ENCODE data around the gene KRT74.
"Not testable (repeated sequence)": the region's sequence is repeated elsewhere in the genome, so short reads cannot be mapped to it uniquely, and the experiment has no call there.

The KRT74 gene

GRCh38 chr12:52602552-52602951 lies 28.9 kb upstream of the KRT74 start:
- DNase-seq = peak; percentile 33

GRCh38 chr12:52601671-52602070 lies 28.0 kb upstream of the KRT74 start:
- peak; percentile 22 for DNase-seq

- peak; percentile 46 for DNase-seq
These were observed 27.4 kb upstream of the KRT74 start, which contains the start of gene KRT72 for GRCh38 chr12:52600941-52601481. KRT72 (minus strand) TSS chr12:52601463; CDS start chr12:52601452, 11 bp downstream.

- DNase-seq = peak; percentile 8
These were observed 26.8 kb upstream of the KRT74 start for GRCh38 chr12:52600475-52600874.

- DNase-seq = peak; percentile 7
These were observed 26.4 kb upstream of the KRT74 start for GRCh38 chr12:52600071-52600470.

GRCh38 chr12:52598966-52599365 lies 25.3 kb upstream of the KRT74 start:
- DNase-seq = peak; percentile 23

- not testable (repeated sequence) for DNase-seq
These were observed 20.6 kb upstream of the KRT74 start for GRCh38 chr12:52594237-52594636.

DNA sequence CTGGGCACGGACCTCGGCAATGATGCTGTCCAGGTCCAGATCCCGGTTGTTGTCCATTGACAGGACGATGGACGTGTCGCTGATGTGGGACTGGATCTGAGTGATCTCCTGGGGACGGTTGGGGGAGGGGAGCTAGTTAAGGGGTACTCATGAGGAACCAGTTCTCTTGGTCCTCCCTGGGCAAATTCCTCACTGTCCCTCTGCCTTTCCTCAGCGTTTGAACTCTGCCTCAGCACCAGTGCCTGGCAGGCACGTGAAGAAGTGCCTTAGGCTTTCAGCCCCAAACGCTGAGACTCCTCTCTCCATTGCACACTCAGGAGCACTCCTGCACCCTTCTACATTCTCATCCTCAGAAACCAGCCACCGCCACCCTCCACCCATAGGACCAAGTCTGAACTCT lies 17.9 kb upstream of the KRT74 start:
- DNase-seq = no peak

DNA sequence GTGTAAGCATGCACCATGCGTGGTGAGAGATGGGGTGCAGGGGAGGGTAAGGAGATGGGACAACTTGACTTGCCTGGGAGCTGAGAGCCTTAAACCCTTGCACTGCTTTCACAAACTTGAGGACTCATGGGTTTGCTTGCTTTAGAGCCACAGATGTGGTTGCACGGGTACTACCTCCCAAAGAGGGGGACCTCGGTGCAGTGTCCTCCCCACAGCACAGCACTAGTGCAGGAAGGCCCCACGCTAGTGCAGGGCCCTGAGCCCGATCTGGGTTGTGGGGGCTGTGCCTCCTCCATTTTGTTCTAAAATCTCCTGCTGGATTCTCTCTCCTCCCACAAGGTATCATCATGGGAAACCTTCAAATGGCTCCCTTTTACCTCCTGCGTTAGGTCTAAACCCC lies 16.4 kb upstream of the KRT74 start:
- no peak for DNase-seq

DNA sequence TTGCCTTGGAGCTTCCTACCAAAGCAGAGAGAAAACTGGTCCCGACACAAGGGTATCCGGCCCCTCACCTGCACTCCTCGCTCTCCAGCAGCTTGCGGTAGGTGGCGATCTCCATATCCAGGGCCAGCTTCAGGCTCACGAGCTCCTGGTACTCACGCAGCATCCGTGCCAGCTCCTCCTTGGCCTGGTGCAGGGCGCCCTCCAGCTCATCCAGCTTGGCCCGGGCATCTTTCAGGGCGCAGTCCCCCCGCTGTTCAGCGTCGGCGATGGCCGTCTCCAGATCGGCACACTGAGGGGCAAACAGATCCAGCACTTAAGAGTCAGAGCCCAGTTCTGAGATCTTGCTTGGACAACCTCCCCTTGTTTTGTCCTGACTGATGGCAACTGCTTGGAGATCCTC lies 13.9 kb upstream of the KRT74 start:
- peak; percentile 25 for DNase-seq

- DNase-seq = peak; percentile 62
These were observed 12.3 kb upstream of the KRT74 start for GRCh38 chr12:52585946-52586345.

GRCh38 chr12:52585066-52585465 lies 11.4 kb upstream of the KRT74 start:
- DNase-seq = peak; percentile 29

GRCh38 chr12:52584156-52584682 lies 10.6 kb upstream of the KRT74 start:
- no peak for DNase-seq

DNA sequence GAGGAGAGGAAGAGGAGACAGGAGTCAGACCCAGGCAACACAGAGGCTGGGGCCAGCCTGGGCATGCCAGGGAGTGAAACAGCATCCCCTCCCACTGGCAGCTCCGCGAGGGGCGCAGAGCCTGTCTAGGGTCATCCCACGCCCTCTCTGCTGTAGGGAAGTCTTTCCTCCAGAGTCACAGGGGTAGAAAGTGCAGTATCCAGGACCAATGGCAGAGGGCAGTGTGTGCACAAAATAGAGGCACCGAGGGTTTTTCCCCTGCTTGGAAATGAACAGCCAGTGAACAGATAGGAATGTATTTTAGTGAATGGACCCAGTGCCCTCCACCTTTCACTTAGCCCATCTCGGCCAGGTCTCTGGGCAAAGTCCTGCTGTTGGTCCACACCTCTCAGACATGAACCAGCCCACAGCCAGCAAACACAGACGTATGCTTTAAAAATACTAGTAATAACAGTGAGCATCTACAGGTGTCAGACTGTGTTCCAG lies 9.4 kb upstream of the KRT74 start:
- DNase-seq = peak; percentile 74

- DNase-seq = no peak
These were observed 8.8 kb upstream of the KRT74 start for GRCh38 chr12:52582486-52582885.

DNA sequence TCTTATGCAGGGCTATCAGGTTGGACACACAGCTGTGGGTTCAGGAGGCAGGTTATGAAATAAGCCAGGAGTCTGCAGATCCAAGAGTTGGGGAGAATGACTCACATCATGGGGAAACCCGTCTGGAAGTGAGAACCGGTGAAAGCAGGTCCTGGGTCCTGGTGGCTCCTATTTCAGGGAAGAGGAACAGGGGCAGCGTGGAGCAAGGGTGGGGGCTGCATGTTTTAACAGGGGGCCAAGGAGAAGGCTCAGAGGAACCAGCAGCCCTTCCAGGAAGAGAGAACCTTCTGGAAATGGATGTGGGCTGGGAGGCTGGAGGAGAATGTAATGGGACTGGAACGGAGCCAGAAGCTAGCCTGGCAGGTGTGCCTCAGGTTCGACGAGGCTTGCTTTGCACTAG lies 7.8 kb upstream of the KRT74 start:
- DNase-seq = no peak

- DNase-seq = no peak
These were observed 7.4 kb upstream of the KRT74 start for GRCh38 chr12:52581066-52581465.

- DNase-seq = no peak
These were observed 6.9 kb upstream of the KRT74 start for GRCh38 chr12:52580496-52580895.

DNA sequence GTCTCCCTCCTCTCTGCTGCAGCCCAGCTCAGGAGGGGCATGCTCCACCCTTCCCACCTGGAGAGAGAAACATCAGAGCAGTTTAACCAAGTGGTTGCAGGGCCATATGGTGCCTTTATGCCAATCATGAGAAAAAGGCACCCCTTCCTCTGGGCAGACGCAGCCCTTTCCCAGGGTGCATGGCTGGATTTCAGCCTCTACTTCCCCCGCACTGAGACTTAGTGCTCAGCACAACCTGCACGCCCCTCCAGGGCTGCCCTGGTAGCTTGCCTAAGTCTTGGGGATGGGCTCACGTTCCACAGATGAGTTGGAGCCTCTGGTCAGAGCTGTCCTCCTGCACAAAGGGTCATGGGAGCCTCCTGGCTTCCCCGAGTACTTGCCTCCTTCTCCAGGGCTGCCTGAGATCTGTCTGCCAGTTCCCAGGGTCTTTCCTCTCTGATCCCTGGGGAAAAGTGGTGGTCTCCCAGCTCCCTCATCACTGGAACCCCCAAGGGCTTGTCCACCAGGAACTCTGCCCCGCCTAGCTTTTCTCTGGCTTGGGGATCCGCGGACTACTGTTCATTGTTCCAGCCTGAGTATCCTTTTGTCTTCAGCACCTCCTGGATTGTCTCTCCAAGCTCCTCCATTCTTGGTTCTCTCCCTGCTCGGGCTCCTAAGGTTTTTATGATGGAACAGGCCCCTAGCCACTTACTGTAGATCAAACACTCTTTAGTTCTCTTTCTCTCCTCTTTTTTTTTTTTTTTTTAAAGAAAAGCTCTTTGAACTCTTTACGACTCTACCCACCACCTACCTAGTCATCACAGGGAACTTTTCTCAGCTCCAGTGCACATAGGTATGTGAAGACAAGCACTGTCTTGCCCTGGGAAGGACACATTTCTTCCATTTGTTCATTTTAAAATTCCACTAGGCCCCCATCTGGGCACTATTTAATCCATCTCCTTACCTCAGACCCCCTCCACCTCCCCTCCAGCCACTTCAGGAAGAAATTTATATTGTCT lies 6.1 kb upstream of the KRT74 start:
- no peak for DNase-seq

- no peak for DNase-seq
These were observed 4.8 kb upstream of the KRT74 start for GRCh38 chr12:52578469-52578868.

GRCh38 chr12:52577316-52577715 lies 3.7 kb upstream of the KRT74 start:
- DNase-seq = no peak

GRCh38 chr12:52575948-52576347 lies 2.3 kb upstream of the KRT74 start:
- DNase-seq = no peak

GRCh38 chr12:52575256-52575655 lies 1.6 kb upstream of the KRT74 start:
- DNase-seq = no peak

GRCh38 chr12:52573306-52573705 lies 337 bp downstream of the KRT74 start:
- DNase-seq = no peak

Measured in activated CD8-positive, alpha-beta memory T cell treated with anti-CD3 and anti-CD28 coated beads, Interleukin-2, amount 50 U/mL, for 48 hours (primary cell).